Measurements from ENCODE around the gene ABCA4.
A peak's percentile ranks its signal among the peaks of the same experiment; 100 is the strongest.

The ABCA4 gene

DNA sequence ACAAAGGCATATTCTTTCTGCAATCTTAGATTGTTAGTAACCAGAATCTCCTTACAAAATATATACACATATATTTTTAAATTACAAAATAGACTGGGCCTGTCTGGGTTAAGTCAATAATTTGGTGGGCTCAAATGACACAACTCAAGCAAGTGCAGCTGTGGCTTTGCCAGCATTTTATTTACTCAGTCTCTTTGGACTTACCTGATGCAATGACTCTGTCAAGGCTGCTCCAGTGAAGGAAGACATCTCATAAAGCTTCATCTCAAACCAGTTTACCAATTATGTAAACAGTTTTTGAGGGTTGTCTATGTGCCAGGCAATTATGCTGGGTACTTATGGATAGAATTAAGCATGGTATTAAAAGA is 22.8 kb upstream of the ABCA4 start (continued):
- TF ChIP-seq ZNF335 (tag by site-specific recombination; conservative IDR thresholded peaks at IDR 0.05), result peak; percentile 48; the same call in 1 of the 2 replicates

DNA sequence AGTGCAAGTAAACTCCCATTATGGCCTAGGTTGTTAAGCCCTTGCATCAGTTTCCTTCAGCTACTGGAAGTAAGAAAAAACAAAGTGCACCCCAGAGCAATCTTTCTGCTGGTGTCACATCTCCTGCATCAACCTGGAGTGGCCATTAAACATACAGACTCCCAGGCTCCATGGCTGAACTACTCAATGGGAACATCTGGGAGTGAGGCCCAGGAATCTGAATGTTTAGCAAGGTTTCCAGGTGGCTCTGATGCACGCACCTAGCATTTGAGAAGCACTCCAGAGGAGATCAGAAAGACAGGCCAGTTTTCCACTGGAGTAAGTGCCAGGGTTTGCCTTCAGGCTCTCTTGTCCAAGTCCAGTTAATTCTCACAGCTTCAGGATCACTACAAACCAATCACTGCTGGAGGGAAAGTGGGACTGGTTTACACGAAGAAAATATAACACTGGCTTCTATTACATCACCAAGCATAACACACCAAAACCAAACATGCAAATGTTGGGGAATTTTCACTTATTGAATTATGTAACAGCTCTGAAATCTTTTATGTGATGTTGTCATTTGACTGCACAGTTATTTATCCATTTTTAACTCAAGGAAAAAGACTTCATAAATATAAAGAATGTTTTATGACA is 22.3 kb upstream of the ABCA4 start:
- H3K4me1 ChIP-seq (ENCODE audit: control insufficient read depth, insufficient read depth, low read length), result 0 out of 2 replicates have a peak, but pooled peaks cover 2% of the 10 kb centered on the region
- H3K36me3 ChIP-seq (ENCODE audit: control insufficient read depth in 2 of 2, insufficient read depth in 1 of 2, low read length in 2 of 2), result no peaks in the 10 kb centered on the region
- no peak overlapping the region for H3K27ac ChIP-seq (ENCODE audit: extremely low read depth, low read depth, low read length)
- no peak overlapping the region for H3K4me3 ChIP-seq (ENCODE audit: low read depth, low read length)
- ChIA-PET POLR2A (no interaction called here), CTCF (interaction anchor here (0.6 to 1.0 kb wide), 3 partner anchors 81 to 858 kb away, joined by 3 read pairs; no protein-coding TSS in a partner anchor)
- TF ChIP-seq OSR2 (tag by site-specific recombination; IDR thresholded peaks at IDR 0.05) (no peak), ZNF549 (tag by site-specific recombination; IDR thresholded peaks at IDR 0.05) (no peak), YY2 (tag by site-specific recombination; IDR thresholded peaks at IDR 0.05) (peak; percentile 21; the same call in 1 of the 2 replicates), ZFP3 (tag by site-specific recombination; IDR thresholded peaks at IDR 0.05; ENCODE audit: low read depth) (no peak), ZNF830 (tag by site-specific recombination; IDR thresholded peaks at IDR 0.05; ENCODE audit: low read depth) (no peak), ZNF311 (tag by site-specific recombination; IDR thresholded peaks at IDR 0.05; ENCODE audit: borderline replicate concordance) (no peak), ZBTB20 (tag by site-specific recombination; IDR thresholded peaks at IDR 0.05) (peak; percentile 98), ZNF621 (tag by site-specific recombination; IDR thresholded peaks at IDR 0.05) (no peak), ZNF404 (tag by site-specific recombination; IDR thresholded peaks at IDR 0.05) (no peak)
- TF ChIP-seq, protein P1, sequence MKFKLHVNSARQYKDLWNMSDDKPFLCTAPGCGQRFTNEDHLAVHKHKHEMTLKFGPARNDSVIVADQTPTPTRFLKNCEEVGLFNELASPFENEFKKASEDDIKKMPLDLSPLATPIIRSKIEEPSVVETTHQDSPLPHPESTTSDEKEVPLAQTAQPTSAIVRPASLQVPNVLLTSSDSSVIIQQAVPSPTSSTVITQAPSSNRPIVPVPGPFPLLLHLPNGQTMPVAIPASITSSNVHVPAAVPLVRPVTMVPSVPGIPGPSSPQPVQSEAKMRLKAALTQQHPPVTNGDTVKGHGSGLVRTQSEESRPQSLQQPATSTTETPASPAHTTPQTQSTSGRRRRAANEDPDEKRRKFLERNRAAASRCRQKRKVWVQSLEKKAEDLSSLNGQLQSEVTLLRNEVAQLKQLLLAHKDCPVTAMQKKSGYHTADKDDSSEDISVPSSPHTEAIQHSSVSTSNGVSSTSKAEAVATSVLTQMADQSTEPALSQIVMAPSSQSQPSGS (tag by site-specific recombination; IDR thresholded peaks at IDR 0.05; ENCODE audit: low read depth), result peak; percentile 60; the same call in 1 of the 2 replicates
- no peaks in the 10 kb centered on the region for H3K9me3 ChIP-seq (ENCODE audit: control insufficient read depth, insufficient read depth, low read depth, low read length)

DNA sequence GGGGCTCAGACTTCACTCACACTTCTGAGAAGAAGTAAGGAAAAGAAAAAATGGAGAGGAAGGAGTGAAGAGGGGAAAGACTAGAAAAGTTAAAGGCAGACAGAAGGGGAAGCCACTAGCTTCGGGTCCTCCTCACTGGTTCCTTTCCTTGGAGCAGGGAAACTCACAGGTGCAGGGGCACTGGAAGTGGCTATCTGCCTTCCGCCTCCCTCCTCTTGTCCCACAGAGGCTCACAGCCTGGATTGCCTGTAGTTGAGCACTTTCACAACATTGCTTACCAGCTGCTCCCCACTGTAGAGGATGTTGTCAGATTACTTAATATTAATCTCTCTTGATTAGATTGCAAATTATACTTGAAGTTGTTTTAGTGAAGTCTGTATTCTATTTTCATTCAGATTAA is 21.6 kb upstream of the ABCA4 start:
- CTCF ChIA-PET, result interaction anchor here (0.7 kb wide), 1 partner anchor 24 kb away, joined by 3 read pairs; no protein-coding TSS in a partner anchor

More for the DNA sequence above, 21.6 kb upstream of the ABCA4 start:
- POLR2A ChIA-PET, result no interaction called here
- H3K27ac ChIP-seq (ENCODE audit: extremely low read depth, low read depth, low read length), result no peak overlapping the region
- H3K9me3 ChIP-seq (ENCODE audit: control insufficient read depth, insufficient read depth, low read depth, low read length), result no peaks in the 10 kb centered on the region
- H3K4me1 ChIP-seq (ENCODE audit: control insufficient read depth, insufficient read depth, low read length), result 0 out of 2 replicates have a peak, but pooled peaks cover 2% of the 10 kb centered on the region
- no peak overlapping the region for H3K4me3 ChIP-seq (ENCODE audit: low read depth, low read length)
- H3K36me3 ChIP-seq (ENCODE audit: control insufficient read depth in 2 of 2, insufficient read depth in 1 of 2, low read length in 2 of 2), result no peaks in the 10 kb centered on the region
- no peak for TF ChIP-seq ZBTB8A (tag by site-specific recombination; IDR thresholded peaks at IDR 0.05)
- no peak for TF ChIP-seq WT1 (tag by site-specific recombination; IDR thresholded peaks at IDR 0.05)
- TF ChIP-seq ZNF664 (tag by site-specific recombination; IDR thresholded peaks at IDR 0.05), result no peak
- no peak for TF ChIP-seq ZNF621 (tag by site-specific recombination; IDR thresholded peaks at IDR 0.05)
- no peak for TF ChIP-seq ZNF416 (tag by site-specific recombination; IDR thresholded peaks at IDR 0.05)
- TF ChIP-seq, protein P2, sequence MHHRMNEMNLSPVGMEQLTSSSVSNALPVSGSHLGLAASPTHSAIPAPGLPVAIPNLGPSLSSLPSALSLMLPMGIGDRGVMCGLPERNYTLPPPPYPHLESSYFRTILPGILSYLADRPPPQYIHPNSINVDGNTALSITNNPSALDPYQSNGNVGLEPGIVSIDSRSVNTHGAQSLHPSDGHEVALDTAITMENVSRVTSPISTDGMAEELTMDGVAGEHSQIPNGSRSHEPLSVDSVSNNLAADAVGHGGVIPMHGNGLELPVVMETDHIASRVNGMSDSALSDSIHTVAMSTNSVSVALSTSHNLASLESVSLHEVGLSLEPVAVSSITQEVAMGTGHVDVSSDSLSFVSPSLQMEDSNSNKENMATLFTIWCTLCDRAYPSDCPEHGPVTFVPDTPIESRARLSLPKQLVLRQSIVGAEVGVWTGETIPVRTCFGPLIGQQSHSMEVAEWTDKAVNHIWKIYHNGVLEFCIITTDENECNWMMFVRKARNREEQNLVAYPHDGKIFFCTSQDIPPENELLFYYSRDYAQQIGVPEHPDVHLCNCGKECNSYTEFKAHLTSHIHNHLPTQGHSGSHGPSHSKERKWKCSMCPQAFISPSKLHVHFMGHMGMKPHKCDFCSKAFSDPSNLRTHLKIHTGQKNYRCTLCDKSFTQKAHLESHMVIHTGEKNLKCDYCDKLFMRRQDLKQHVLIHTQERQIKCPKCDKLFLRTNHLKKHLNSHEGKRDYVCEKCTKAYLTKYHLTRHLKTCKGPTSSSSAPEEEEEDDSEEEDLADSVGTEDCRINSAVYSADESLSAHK (tag by site-specific recombination; IDR thresholded peaks at IDR 0.05), result no peak
- no peak for TF ChIP-seq ZNF596 (tag by site-specific recombination; IDR thresholded peaks at IDR 0.05)
- TF ChIP-seq, protein P3, sequence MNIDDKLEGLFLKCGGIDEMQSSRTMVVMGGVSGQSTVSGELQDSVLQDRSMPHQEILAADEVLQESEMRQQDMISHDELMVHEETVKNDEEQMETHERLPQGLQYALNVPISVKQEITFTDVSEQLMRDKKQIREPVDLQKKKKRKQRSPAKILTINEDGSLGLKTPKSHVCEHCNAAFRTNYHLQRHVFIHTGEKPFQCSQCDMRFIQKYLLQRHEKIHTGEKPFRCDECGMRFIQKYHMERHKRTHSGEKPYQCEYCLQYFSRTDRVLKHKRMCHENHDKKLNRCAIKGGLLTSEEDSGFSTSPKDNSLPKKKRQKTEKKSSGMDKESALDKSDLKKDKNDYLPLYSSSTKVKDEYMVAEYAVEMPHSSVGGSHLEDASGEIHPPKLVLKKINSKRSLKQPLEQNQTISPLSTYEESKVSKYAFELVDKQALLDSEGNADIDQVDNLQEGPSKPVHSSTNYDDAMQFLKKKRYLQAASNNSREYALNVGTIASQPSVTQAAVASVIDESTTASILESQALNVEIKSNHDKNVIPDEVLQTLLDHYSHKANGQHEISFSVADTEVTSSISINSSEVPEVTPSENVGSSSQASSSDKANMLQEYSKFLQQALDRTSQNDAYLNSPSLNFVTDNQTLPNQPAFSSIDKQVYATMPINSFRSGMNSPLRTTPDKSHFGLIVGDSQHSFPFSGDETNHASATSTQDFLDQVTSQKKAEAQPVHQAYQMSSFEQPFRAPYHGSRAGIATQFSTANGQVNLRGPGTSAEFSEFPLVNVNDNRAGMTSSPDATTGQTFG (tag by site-specific recombination; IDR thresholded peaks at IDR 0.05; ENCODE audit: borderline replicate concordance), result no peak
- TF ChIP-seq ZNF433 (tag by site-specific recombination; IDR thresholded peaks at IDR 0.05; ENCODE audit: low read depth), result no peak
- TF ChIP-seq ZNF175 (tag by site-specific recombination; IDR thresholded peaks at IDR 0.05), result no peak
- TF ChIP-seq ZNF221 (tag by site-specific recombination; IDR thresholded peaks at IDR 0.05; ENCODE audit: borderline replicate concordance), result no peak
- TF ChIP-seq ZNF114 (tag by site-specific recombination; IDR thresholded peaks at IDR 0.05), result no peak
- TF ChIP-seq, protein P4, sequence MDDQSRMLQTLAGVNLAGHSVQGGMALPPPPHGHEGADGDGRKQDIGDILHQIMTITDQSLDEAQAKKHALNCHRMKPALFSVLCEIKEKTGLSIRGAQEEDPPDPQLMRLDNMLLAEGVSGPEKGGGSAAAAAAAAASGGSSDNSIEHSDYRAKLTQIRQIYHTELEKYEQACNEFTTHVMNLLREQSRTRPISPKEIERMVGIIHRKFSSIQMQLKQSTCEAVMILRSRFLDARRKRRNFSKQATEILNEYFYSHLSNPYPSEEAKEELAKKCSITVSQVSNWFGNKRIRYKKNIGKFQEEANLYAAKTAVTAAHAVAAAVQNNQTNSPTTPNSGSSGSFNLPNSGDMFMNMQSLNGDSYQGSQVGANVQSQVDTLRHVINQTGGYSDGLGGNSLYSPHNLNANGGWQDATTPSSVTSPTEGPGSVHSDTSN (CRISPR knock-in tag; IDR thresholded peaks at IDR 0.05), result no peak
- no peak for TF ChIP-seq ZNF157 (tag by site-specific recombination; IDR thresholded peaks at IDR 0.05)
- no peak for TF ChIP-seq ZNF394 (tag by site-specific recombination; IDR thresholded peaks at IDR 0.05; ENCODE audit: borderline replicate concordance)
- TF ChIP-seq ZNF501 (tag by site-specific recombination; IDR thresholded peaks at IDR 0.05), result no peak
- TF ChIP-seq ZNF302 (tag by site-specific recombination; IDR thresholded peaks at IDR 0.05; ENCODE audit: low read depth), result no peak

Measured in HEK293 (cell line).